OCI-LY3 (cell line): ENCODE measurements around the gene PCSK4.

Experiments used
- EZH2phosphoT487 ChIP-seq: fragments of 200-600 bp; shearing (Covaris generic); IDR thresholded peaks from 2 replicates; pipeline ENCODE4 v1.6.1; 2018; ENCODE audit warnings: antibody characterized with exemption, mixed run types, low read depth
- TF ChIP-seq, protein P1 (sequence below): fragments of 200-600, 300-600 bp; sonication (generic); IDR thresholded peaks from 2 replicates; pipeline ENCODE4 v1.5.1; 2014; ENCODE audit warnings: antibody characterized with exemption, low read length, low read depth

DNA sequence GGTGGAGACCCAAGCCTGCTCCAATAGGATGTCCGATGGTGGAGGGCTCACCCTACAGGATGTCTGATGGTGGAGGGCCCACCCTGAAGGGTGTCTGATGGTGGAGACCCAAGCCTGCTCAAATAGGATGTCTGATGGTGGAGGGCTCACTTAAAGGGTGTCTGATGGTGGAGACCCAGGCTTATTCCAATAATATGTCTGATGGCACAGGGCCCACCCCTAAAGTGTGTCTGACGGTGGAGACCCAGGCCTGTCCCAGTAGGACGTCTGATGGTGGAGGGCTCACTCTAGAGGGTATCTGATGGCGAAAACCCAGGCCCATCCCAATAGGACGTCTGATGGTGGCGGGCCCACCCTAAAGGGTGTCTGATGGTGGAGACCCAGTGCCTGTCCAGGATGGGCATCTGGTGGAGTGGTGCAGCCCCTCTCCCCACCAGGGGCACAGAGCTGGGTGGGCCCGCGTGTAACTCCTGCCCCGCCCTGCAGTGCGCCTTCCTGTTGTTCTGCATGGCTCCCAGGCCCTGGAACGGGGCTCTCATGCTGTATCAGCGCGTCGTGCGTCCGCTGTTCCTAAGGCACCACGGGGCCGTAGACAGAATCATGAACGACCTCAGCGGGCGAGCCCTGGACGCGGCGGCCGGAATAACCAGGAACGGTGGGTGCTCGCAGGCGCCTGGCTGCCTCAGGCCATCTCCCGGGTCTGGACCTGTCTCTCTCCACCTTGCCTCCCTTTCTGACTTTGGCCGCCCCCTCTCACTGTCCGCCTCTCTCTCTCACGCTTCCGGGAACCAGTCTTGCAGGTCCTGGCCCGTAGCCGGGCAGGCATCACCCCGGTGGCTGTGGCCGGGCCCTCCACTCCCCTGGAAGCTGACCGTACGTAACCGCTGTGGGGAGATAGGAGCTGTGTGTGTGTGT, 5.9 kb upstream of the PCSK4 start:
- TF ChIP-seq, protein P1, sequence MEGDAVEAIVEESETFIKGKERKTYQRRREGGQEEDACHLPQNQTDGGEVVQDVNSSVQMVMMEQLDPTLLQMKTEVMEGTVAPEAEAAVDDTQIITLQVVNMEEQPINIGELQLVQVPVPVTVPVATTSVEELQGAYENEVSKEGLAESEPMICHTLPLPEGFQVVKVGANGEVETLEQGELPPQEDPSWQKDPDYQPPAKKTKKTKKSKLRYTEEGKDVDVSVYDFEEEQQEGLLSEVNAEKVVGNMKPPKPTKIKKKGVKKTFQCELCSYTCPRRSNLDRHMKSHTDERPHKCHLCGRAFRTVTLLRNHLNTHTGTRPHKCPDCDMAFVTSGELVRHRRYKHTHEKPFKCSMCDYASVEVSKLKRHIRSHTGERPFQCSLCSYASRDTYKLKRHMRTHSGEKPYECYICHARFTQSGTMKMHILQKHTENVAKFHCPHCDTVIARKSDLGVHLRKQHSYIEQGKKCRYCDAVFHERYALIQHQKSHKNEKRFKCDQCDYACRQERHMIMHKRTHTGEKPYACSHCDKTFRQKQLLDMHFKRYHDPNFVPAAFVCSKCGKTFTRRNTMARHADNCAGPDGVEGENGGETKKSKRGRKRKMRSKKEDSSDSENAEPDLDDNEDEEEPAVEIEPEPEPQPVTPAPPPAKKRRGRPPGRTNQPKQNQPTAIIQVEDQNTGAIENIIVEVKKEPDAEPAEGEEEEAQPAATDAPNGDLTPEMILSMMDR: no peak
- no peak for TF ChIP-seq EZH2phosphoT487
